GM23248 (cell line): ENCODE results near the gene PACC1.

Experiments used
- EZH2 ChIP-seq: fragments of 200-600 bp; sonication (generic); IDR thresholded peaks from 2 replicates; pipeline ENCODE4 v1.6.1; 2018; ENCODE audit warnings: antibody characterized with exemption, mild to moderate bottlenecking; ENCODE audit not compliant: insufficient read depth, poor library complexity, severe bottlenecking
- EZH2phosphoT487 ChIP-seq: fragments of 200-600 bp; sonication (generic); IDR thresholded peaks from 2 replicates; pipeline ENCODE4 v1.6.1; 2018; ENCODE audit warnings: antibody characterized with exemption, moderate library complexity, mild to moderate bottlenecking, low read depth; ENCODE audit not compliant: insufficient read depth

DNA sequence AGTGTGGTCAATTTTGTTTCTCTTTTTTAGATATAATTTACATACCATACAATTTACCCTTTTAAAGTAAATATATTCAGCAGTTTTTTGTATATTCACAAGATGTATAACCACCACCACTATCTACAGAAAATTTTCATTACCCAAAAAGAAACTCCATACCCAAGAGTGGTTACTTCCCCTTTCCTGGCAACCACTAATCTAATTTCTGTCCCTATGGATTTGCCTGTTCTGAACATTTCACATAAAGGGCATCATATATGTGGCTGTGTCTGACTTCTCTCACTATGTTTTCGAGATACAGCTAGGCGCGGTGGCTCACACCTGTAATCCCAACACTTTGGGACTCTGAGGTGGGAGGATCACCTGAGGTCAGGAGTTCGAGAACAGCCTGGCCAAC lies 13.6 kb downstream of the PACC1 start:
- TF ChIP-seq EZH2, result no peak
- no peak for TF ChIP-seq EZH2phosphoT487
